SW 1271 (cell line): ENCODE data around the gene TRPT1.

Experiments used
- DNase-seq, 2 experiments: peaks; one replicate each; lab custom pipeline; 2025; lab: John Stamatoyannopoulos, UW

Gene TRPT1, protein sequence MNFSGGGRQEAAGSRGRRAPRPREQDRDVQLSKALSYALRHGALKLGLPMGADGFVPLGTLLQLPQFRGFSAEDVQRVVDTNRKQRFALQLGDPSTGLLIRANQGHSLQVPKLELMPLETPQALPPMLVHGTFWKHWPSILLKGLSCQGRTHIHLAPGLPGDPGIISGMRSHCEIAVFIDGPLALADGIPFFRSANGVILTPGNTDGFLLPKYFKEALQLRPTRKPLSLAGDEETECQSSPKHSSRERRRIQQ

DNA sequence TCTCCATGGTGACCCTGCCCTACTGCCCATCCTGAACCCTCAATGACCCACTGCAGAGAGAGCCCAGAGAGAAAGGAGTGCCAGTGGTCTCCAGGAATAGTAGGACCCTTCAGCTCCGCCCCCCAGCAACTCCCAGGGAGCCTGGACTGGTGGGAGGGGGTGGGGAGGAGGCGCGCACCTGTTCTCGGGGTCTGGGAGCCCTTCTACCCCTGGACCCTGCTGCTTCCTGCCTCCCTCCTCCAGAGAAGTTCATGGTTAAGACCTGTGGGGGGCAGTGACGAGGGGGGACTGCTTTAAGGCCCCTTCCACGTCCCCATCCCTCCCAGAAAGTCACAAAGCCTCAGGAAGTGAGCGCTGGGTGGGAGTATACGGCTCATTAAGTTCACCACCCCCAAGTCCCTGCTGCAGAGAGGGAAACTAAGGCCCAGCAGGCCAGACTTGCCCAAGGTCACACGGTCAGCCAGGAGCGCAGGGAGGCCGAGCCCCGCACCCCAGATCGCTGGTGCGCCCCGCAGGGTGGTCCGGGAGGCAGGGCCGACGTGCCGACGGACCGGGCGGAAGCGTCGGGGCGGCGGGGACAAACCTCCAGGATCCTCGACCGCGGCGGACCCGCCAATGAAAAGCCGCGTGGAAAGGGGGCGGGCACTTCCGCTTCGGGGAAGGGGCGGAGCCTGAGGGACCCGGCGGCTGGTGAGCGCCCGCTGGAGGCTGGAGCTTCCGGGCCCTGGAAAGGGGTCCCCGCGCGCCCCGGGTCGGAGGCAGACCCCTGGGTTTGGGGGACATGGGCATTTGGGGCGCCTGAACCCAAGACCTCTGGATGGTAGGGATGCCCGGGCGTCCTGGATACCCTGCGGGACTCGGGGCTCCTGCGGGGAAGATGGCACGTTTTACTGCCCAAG, at the start of gene TRPT1, which contains the start of gene NUDT22:
TRPT1 (minus strand) TSS at position 579 of the 899 bp plus-strand sequence; CDS start at position 253, 326 bp downstream.
NUDT22 (plus strand) TSS at position 667 of the 899 bp plus-strand sequence. CDS start 379 bp downstream, outside the sequence.
- peak; percentile 48 to 75 for DNase-seq

DNA sequence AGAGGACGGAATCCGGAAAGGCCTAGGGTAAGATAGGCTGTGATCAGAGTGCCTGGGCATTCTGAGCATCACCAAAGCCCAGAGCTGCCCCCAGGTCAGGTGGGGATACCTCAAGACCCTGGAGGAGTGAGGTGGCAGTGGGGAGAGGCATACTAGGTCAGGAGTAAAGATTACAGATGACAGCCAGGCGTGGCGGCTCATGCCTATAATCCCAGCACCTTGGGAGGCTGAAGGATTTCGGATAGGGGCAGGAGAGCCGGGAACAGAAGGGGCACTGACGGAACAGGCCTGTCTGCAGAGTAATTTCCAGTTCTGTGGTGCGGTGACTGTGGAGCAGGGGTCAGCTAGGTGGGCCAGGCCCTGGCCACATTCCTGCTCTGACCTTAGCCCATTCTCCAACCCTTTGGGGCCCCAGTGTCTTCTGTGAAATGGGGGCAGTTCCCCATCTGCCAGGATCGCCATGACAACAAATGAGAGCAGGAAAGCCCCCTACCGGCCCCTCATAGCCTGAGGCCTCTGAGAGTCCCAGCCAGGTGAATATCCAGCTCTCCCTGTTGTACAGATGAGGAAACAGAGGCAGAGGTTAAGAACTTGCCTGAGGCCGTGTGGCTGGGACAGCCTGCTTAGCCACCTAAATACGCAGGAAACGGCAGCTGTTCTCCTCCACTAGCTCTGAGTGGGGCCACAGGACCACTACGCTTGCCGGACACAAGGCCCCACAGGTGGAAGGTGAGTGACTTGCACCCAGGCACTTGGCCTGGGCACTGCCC, 49.2 kb upstream of the TRPT1 start:
- DNase-seq, result no peak

DNA sequence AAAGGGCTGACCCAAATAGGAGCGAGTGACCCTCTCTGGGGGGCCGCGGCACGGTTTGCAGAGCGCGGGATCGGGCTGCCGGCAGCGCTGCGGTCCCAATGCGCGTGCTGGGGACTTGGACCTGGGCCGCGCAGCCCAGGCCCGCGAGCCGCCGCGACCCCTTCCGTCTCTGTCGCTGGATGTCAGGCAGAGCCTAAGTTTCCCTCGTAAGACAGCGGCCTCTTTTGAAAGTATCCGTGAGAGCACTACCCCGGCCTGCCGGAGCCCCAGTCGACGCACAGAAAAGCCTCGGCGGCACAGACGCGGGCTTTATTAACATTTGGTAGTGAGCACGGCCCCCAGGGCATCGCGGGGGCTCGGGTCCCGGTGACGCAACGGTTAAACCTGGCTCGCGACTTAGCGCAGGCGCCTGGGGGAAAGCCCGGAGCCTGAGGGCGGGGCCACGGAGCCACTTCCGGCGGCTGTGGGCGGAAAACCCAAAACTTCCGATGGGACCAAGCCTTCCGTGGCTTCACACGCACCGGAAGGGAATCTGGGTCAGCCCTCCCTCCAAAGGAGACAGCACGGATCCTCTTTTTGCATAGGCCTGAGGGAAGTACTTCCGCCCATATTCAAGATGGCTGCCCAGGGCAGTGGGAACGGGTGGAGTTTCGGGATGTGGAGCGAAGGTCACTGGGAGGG, 43.7 kb upstream of the TRPT1 start:
- peak; percentile 98 to 99 for DNase-seq

DNA sequence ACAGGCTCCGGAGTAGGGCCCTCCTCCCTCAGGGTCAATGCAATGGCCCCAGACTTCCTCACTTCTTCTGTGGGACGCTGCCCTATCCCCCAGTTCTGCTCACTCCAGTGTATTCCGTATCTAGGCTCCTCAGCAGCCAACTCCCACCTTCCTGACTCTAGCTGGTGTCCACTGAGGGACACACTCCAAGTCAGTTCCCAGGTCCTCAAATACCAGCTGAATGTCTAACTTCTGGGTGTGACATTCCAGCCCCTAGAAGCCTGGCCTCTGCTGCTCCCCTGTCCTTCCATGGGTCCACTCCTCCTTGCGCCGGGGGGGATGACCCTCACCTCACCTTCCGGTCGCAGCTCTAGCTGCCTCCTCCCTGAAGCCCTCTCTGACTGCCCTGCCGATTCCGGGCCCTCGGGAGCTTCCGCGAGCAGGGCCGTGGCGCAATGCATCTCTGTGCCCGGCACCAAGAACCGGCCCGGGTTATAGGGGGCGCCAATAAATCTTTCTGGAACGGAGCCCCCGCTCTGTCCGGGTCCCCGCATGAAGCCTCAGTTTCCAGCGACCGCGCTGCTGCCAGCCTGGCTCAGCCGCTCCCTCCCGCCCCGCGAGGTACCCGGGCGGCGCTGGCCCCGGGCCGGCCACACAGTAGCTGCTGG, 43.0 kb upstream of the TRPT1 start:
- peak; percentile 59 to 62 for DNase-seq

DNA sequence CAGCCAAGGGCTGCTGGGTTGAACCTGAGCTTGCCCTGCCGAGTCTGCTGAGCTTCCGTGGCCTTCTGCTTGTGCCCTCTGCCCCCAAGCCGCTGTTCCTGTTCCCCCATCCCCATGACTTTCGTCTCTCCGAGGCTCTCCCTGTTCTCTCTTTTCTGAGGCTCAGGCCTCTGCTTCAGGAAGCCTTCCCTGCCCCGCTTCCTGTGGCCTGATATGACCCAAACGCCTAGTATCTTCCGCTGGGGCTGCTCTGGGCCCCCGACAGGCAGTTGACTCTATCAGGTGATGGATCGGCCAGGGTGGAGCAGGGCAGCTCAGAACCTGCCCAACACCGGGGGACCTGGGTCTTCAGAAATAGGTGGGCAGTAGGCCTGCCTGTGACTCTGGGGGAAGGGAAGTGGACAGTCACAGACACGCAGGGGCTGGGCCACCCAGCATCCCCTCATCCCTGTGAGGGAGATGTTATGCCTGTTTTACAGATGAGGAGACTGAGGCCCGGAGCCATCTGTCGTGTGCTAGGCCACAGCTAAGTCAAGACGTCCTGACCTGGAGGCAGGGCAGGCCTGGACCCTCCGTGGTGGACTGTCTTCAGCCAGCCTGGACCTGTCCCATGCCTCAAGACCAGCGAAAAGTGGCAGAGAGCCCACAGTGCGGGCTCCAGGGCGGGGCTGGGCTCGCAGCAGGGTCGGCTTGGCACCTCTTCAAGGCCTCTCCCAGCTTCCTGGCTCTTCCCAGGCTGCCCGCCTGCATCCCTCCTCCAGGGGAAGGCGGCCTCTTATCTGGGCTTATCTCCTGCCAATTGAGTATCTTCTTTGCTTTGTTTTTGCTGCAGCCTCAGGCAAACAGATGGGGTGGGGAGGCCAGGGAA, 42.3 kb upstream of the TRPT1 start:
- DNase-seq, result peak in 1 of 2 experiments; percentile 62

DNA sequence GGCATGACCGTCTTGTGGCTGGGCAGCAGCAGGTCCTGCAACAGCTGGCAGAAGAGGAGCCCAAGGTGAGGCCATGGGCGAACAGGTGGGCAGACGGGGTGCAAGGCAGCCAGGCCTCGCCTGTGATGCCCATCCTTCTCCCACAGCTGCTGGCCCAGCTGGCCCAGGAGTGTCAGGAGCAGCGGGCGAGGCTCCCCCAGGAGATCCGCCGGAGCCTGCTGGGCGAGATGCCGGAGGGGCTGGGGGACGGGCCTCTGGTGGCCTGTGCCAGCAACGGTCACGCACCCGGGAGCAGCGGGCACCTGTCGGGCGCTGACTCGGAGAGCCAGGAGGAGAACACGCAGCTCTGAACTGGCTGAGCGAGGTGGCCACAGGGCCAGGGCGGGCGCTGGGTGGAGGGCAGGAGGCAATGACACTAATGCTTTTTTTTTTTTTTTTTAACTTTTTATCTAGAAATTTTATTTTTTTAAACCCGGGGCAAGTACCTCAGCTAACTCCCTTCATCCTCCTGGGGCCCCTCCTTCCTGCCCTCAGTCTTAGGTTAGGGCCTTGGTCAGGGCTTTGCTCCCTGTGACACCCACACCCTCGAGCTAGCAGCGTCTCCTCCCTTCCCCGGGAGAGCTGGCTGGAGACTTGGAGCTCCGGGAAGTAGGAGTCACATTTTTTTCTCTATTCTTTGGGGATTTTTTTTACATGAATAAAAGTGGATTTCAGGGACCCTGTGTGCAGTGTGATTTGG, 41.4 kb upstream of the TRPT1 start:
- DNase-seq, result no peak

DNA sequence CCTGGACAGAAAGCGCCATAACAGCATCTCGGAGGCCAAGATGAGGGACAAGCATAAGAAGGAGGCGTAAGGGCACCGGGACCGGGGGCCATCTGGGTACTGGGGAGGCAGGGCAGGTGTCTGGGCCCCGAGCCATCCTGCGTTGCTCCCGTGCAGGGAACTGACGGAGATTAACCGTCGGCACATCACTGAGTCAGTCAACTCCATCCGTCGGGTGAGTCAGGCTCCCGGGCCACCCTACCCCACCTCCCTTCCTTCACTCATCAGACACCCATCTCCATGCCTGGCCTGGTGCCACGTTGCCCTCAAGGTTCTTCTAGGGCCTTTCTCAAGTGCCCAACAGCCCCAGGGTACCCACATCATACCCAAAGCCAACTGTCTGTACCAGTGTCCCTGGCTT, 40.4 kb upstream of the TRPT1 start:
- DNase-seq, result no peak

DNA sequence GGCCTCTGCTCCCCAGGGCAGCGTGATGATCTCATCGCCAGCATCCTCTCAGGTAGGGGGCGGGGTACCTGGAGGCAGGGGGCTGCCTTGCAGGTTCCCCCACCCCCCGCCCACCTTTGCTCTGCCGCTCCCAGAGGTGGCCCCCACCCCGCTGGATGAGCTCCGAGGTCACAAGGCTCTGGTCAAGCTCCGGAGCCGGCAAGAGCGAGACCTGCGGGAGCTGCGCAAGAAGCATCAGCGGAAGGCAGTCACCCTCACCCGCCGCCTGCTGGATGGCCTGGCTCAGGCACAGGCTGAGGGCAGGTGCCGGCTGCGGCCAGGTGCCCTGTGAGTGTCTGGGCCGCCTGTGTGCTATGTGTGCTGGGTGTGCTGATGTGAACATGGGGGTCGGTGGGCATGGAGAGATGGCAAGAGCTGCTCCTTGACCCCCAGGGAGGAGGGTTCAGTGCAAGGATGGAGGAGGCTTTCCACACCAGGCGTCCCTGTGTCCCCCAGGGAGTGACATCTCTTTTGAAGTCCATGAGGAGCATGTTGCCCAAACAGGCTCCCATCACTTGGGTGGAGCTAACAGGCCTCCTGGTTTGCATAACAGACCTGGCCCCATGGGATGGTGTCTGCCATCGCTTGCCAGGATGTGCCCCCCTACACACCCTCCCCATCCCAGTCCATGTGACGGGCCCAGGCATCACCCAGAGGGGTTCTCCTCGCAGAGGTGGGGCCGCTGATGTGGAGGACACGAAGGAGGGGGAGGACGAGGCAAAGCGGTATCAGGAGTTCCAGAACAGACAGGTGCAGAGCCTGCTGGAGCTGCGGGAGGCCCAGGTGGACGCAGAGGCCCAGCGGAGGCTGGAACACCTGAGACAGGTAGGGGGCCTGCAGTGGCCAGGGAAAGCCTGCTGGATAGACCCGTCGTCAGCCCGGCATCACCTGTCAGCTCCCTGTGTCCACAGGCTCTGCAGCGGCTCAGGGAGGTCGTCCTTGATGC, 39.5 kb upstream of the TRPT1 start:
- no peak for DNase-seq

DNA sequence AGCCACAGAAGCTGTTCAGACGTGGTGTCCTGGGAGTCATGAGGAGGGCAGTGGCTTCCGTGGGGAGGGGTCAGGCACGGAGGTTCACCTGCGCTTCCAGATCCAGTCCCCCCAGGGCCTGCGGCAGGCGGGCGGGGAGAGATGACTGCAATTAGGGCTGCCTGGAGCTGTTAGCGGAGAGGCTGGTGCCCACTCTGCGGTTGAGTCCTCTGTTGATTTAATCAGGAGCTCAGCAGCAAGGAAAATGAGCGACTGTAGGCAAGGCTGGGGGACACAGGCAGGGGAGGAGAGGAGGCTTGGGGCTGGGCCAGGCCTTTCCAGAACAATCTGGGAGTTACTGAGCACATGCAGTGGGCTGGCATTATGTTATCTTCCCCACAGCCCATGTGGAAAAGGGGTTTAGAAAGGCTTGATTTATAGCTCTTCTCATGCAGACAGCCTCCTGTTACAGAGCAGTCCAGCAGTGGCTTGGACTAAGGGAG, 38.4 kb upstream of the TRPT1 start:
- DNase-seq, result no peak

DNA sequence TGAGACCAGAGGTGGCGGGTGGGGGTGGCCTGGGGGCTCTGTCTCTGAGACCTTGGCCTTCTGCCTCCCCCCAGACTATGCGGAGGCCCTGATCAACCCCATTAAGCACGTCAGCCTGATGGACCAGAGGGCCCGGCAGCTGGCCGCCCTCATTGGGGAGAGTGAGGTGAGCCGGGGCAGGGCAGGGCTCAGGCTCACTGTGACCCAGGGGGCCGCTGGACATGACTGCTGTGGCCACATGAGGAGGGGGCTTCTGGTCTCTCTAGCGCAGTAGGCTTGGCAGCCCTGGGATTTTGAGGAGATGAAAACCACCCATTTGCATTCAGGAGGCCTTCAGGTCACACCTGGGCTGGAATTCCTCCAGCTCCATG, 37.9 kb upstream of the TRPT1 start:
- no peak for DNase-seq

DNA sequence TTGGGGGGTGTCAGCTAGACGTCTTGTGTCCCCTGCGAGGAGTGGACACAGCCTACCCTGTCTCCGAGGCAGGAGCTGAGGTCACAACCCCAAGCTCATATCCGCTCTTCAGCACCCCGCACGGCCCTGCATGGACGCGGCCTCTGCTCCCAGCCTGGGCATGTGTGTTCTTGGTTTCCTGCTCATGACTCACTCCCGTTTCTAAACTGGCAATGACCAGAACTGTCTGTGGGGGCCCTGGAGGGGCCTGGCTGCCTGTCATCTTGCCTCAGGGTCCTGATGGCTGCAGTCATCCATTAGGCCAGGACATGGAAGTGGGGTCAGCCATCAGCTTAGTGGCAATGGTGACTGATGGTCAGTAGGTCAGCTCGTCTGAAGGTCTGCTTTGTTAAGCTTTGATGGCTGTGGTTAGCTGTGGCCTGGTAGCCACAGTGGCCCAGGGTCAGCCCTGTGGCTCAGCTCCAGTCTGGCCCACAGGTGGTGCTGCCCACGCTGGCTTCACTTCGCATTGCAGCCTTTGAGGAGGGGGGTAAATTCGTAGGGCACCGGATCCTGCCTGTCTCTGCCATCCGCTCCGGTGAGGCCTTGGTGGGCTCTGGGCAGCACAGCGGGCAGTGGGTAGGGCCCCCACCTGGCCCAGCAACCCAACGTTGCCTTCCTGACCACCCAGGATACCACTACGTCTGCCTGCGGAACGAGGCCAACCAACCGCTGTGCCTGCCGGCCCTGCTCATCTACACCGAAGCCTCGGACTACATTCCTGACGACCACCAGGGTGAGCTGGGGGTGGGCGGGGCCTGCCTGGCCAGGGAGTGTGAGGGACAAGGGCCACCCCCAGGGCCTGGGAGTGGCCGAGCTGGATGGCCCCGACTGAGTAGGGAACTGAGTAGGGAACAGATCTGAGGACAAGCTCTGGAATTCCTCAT, 37.3 kb upstream of the TRPT1 start:
- no peak for DNase-seq

DNA sequence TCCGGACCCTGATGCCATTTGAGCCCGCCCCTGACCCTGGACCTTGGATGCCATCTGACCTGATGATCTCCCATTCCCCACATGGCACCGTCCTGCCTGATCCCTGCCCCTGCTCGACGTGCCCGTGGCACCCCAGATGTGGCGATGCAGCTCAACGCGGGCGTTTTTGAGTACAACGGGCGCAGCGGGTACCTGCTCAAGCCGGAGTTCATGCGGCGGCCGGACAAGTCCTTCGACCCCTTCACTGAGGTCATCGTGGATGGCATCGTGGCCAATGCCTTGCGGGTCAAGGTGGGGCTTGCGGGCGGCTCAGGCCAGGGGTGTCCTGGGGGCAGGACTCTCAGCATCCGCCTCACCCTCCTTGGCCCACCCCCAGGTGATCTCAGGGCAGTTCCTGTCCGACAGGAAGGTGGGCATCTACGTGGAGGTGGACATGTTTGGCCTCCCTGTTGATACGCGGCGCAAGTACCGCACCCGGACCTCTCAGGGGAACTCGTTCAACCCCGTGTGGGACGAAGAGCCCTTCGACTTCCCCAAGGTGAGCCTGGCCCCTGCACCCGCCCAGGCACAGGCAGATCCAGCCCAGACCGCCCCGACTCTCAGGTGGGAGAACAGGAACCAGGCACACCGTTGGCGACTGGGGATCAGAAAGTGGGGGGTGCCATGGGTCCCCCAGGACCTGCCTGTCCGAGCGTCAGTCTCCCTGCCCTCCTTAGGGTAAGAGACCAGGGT, 36.5 kb upstream of the TRPT1 start:
- no peak for DNase-seq

DNA sequence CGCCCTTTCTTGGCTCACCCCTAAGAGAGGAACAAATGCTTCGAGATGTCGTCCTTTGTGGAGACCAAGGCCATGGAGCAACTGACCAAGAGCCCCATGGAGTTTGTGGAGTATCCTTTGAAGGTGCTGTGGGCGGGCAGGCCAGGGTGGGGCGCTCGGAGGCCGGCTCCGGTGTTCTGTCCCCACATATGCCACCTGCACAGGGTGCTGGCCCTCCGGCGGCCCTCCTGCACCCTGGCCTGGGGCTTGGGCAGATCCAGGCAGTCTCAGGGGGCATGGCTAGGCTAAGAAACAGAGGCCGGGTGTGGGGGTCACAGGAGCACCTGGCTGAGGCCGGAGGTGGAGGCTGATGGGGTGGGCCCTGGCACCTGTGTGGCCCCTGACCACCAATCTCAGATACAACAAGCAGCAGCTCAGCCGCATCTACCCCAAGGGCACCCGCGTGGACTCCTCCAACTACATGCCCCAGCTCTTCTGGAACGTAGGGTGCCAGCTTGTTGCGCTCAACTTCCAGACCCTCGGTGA, 35.6 kb upstream of the TRPT1 start:
- no peak for DNase-seq

DNA sequence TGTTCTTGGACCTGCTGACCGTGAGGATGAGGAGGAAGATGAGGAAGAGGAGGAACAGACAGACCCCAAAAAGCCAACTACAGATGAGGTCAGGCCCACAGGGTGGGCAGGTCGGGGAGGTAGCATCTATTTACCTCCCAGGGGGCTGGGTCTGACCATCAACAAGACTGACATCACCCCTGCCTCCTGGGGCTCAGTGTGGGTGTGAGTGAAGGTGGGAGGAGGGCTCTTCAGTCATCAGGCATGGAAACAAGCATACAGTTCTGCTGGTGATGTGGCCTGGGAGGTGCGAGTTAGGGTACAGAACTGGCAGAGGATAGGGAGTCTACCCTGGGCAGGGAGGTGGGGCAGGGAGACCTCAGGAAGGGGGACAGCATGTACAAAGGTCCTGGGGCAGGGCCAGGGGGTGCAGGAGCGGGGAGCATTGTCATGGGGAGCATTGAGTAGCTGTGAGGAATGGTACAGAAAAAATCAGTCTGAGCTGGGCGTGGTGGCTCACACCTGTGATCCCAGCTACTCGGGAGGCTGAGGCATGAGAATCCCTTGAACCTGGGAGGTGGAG, 34.2 kb upstream of the TRPT1 start:
- DNase-seq, result no peak

DNA sequence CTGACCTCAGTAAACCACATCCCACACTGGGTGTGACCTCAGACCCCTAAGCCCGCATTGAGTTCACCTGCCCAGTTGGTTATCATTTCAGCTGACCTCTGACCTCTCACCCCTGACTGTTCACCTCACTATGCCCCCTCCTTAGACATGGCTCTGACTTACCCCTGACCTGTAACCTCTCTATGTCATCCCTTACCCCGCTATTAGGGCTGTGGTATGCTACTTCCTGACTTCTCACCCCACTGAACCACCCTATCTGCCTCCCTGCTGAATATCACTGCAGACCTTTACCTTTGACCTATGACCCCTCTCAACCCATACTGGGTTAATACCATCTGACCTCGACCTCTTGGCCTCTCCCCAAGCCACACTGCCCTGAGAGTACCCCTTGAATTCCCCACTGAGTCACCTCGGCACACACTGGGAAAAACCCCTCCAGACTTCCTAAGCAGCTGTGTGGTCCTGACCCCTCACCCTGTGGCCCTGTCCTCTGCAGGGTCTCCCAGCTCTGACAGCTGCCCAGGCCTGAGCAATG, 33.6 kb upstream of the TRPT1 start:
- no peak for DNase-seq
